Activated CD4-positive, alpha-beta memory T cell treated with anti-CD3 and anti-CD28 coated beads, Interleukin-2, amount 10 ng/mL, durations not matched to agents 7 days and 5 days (primary cell): ENCODE data around the gene ZMYND11. TPM values are rescaled to one million over a fixed set of nuclear protein-coding genes. Genes with fewer than 3 reads are reported as not detected.

Experiments
- CTCF ChIA-PET: fragments of 350-600 bp; sonication (Branson Sonifier 250); formaldehyde crosslinking; loops from one replicate; lab custom pipeline; 2021; ENCODE audit warnings: antibody characterized with exemption, inconsistent platforms; lab: Charles Lee
- POLR2A ChIA-PET: fragments of 350-600 bp; sonication (Branson Sonifier 250); formaldehyde crosslinking; loops from one replicate; lab custom pipeline; 2021; ENCODE audit warnings: antibody characterized with exemption; lab: Charles Lee
- DNase-seq: peaks from one replicate; pipeline ENCODE4 v3.0.0-alpha.2; 2020
- H3K27ac Mint-ChIP-seq: one replicate; pipeline ENCODE4 v1.8.0; 2021; ENCODE audit warnings: mild to moderate bottlenecking, mixed read lengths
- H3K27me3 Mint-ChIP-seq: one replicate; pipeline ENCODE4 v1.8.0; 2021; ENCODE audit warnings: mixed read lengths
- H3K36me3 Mint-ChIP-seq: one replicate; pipeline ENCODE4 v1.8.0; 2021; ENCODE audit warnings: low read depth, mixed read lengths
- H3K4me1 Mint-ChIP-seq: one replicate; pipeline ENCODE4 v1.8.0; 2021; ENCODE audit warnings: mixed read lengths
- H3K4me3 Mint-ChIP-seq: one replicate; pipeline ENCODE4 v1.8.0; 2021; ENCODE audit warnings: mild to moderate bottlenecking, mixed read lengths
- H3K9me3 Mint-ChIP-seq: one replicate; pipeline ENCODE4 v1.8.0; 2021; ENCODE audit warnings: mixed read lengths
- total RNA-seq, 2 experiments: library from RNA; stranded (reverse); gene quantifications; one replicate each; pipeline ENCODE4 v1.2.3, GENCODE V29; 2021

Gene ZMYND11
- total RNA-seq, 2 experiments from 2014 or later: 30.9 to 36.9 TPM

GRCh38 chr10:137031-137430 lies 1.8 kb downstream of the ZMYND11 start:
- H3K4me3 Mint-ChIP-seq: peak overlapping the region; percentile 78
- H3K9me3 Mint-ChIP-seq: no peaks in the 10 kb centered on the region
- POLR2A ChIA-PET: interaction anchor here (1.0 to 1.5 kb wide), 3 partner anchors 8 to 314 kb away, joined by 3 to 7 read pairs (median 4); no protein-coding TSS in a partner anchor
- no peaks in the 10 kb centered on the region for H3K27me3 Mint-ChIP-seq
- H3K36me3 Mint-ChIP-seq: no peaks in the 10 kb centered on the region
- peaks cover 32% of the 10 kb centered on the region for H3K4me1 Mint-ChIP-seq
- peak; percentile 52 for DNase-seq
- no peak overlapping the region for H3K27ac Mint-ChIP-seq
- CTCF ChIA-PET: interaction anchor here (0.8 to 2.0 kb wide), 2 partner anchors 9 to 51 kb away, joined by 3 to 5 read pairs; no protein-coding TSS in a partner anchor

- Mint-ChIP-seq H3K27ac (no peak overlapping the region), H3K4me1 (peaks cover 31% of the 10 kb centered on the region), H3K27me3 (no peaks in the 10 kb centered on the region), H3K4me3 (no peak overlapping the region), H3K36me3 (no peaks in the 10 kb centered on the region), H3K9me3 (no peaks in the 10 kb centered on the region)
- DNase-seq: no peak
- CTCF ChIA-PET: interaction anchor here (0.7 to 2.0 kb wide), 3 partner anchors 9 to 922 kb away, joined by 3 to 5 read pairs (median 4); no protein-coding TSS in a partner anchor
- POLR2A ChIA-PET: interaction anchor here (1.3 kb wide), 1 partner anchor 10 kb away, joined by 4 read pairs; no protein-coding TSS in a partner anchor
Measured at GRCh38 chr10:137606-138005, 2.4 kb downstream of the ZMYND11 start.

- Mint-ChIP-seq H3K27me3 (no peaks in the 10 kb centered on the region), H3K4me1 (peaks cover 8% of the 10 kb centered on the region), H3K27ac (no peak overlapping the region), H3K36me3 (peaks cover 13% of the 10 kb centered on the region), H3K9me3 (peaks cover 14% of the 10 kb centered on the region), H3K4me3 (no peak overlapping the region)
- ChIA-PET POLR2A (no interaction called here), CTCF (interaction anchor here (1.2 kb wide), 1 partner anchor 15 kb away, joined by 3 read pairs; no protein-coding TSS in a partner anchor)
- no peak for DNase-seq
Measured at GRCh38 chr10:142371-142770, 7.1 kb downstream of the ZMYND11 start.

- no peaks in the 10 kb centered on the region for H3K4me1 Mint-ChIP-seq
- peaks cover 3% of the 10 kb centered on the region for H3K9me3 Mint-ChIP-seq
- H3K4me3 Mint-ChIP-seq: no peak overlapping the region
- ChIA-PET POLR2A (no interaction called here), CTCF (no interaction called here)
- no peak for DNase-seq
- peaks cover 14% of the 10 kb centered on the region for H3K36me3 Mint-ChIP-seq
- no peaks in the 10 kb centered on the region for H3K27me3 Mint-ChIP-seq
- no peak overlapping the region for H3K27ac Mint-ChIP-seq
Measured at GRCh38 chr10:152915-153314, 17.7 kb downstream of the ZMYND11 start.

- Mint-ChIP-seq H3K27ac (no peak overlapping the region), H3K27me3 (no peaks in the 10 kb centered on the region), H3K36me3 (peaks cover 12% of the 10 kb centered on the region), H3K4me3 (no peak overlapping the region), H3K9me3 (no peaks in the 10 kb centered on the region), H3K4me1 (no peaks in the 10 kb centered on the region)
- POLR2A ChIA-PET: interaction anchor here (0.8 kb wide), 1 partner anchor 19 kb away, joined by 3 read pairs; no protein-coding TSS in a partner anchor
- DNase-seq: no peak
- CTCF ChIA-PET: no interaction called here
Measured at GRCh38 chr10:154348-154747, 19.1 kb downstream of the ZMYND11 start.

GRCh38 chr10:167383-167782 lies 32.1 kb downstream of the ZMYND11 start:
- CTCF ChIA-PET: no interaction called here
- no peak for DNase-seq
- no peak overlapping the region for H3K4me3 Mint-ChIP-seq
- no peaks in the 10 kb centered on the region for H3K4me1 Mint-ChIP-seq
- peaks cover 14% of the 10 kb centered on the region for H3K36me3 Mint-ChIP-seq
- H3K27ac Mint-ChIP-seq: no peak overlapping the region
- peaks cover 6% of the 10 kb centered on the region for H3K9me3 Mint-ChIP-seq
- POLR2A ChIA-PET: no interaction called here
- no peaks in the 10 kb centered on the region for H3K27me3 Mint-ChIP-seq

- ChIA-PET POLR2A (no interaction called here), CTCF (no interaction called here)
- peaks cover 12% of the 10 kb centered on the region for H3K4me1 Mint-ChIP-seq
- no peaks in the 10 kb centered on the region for H3K27me3 Mint-ChIP-seq
- H3K36me3 Mint-ChIP-seq: peaks cover 5% of the 10 kb centered on the region
- H3K4me3 Mint-ChIP-seq: no peak overlapping the region
- no peaks in the 10 kb centered on the region for H3K9me3 Mint-ChIP-seq
- H3K27ac Mint-ChIP-seq: no peak overlapping the region
- no peak for DNase-seq
Measured at GRCh38 chr10:173741-174140, 38.5 kb downstream of the ZMYND11 start.

GRCh38 chr10:176677-177076 lies 41.4 kb downstream of the ZMYND11 start:
- peaks cover 4% of the 10 kb centered on the region for H3K36me3 Mint-ChIP-seq
- POLR2A ChIA-PET: no interaction called here
- CTCF ChIA-PET: no interaction called here
- no peak overlapping the region for H3K4me3 Mint-ChIP-seq
- no peaks in the 10 kb centered on the region for H3K27me3 Mint-ChIP-seq
- peaks cover 16% of the 10 kb centered on the region for H3K4me1 Mint-ChIP-seq
- no peaks in the 10 kb centered on the region for H3K9me3 Mint-ChIP-seq
- no peak for DNase-seq
- no peak overlapping the region for H3K27ac Mint-ChIP-seq

GRCh38 chr10:178208-178607 lies 43.0 kb downstream of the ZMYND11 start:
- ChIA-PET CTCF (no interaction called here), POLR2A (no interaction called here)
- Mint-ChIP-seq H3K9me3 (no peaks in the 10 kb centered on the region), H3K27me3 (no peaks in the 10 kb centered on the region), H3K36me3 (peaks cover 14% of the 10 kb centered on the region), H3K4me1 (peaks cover 29% of the 10 kb centered on the region), H3K27ac (no peak overlapping the region), H3K4me3 (no peak overlapping the region)
- no peak for DNase-seq

- no peaks in the 10 kb centered on the region for H3K27me3 Mint-ChIP-seq
- H3K4me1 Mint-ChIP-seq: peaks cover 34% of the 10 kb centered on the region
- peaks cover 19% of the 10 kb centered on the region for H3K36me3 Mint-ChIP-seq
- no peak overlapping the region for H3K27ac Mint-ChIP-seq
- no peak for DNase-seq
- no peaks in the 10 kb centered on the region for H3K9me3 Mint-ChIP-seq
- CTCF ChIA-PET: no interaction called here
- H3K4me3 Mint-ChIP-seq: no peak overlapping the region
- POLR2A ChIA-PET: no interaction called here
Measured at GRCh38 chr10:178723-179122, 43.5 kb downstream of the ZMYND11 start.

- POLR2A ChIA-PET: no interaction called here
- H3K9me3 Mint-ChIP-seq: peaks cover 10% of the 10 kb centered on the region
- H3K4me3 Mint-ChIP-seq: peak overlapping the region; percentile 34
- peak overlapping the region; percentile 86 for H3K27ac Mint-ChIP-seq
- DNase-seq: no peak
- no peaks in the 10 kb centered on the region for H3K27me3 Mint-ChIP-seq
- H3K4me1 Mint-ChIP-seq: peaks cover 32% of the 10 kb centered on the region
- H3K36me3 Mint-ChIP-seq: peaks cover 37% of the 10 kb centered on the region
- CTCF ChIA-PET: no interaction called here
Measured at GRCh38 chr10:182441-183201, 47.4 kb downstream of the ZMYND11 start.

GRCh38 chr10:184174-184573 lies 48.9 kb downstream of the ZMYND11 start:
- DNase-seq: no peak
- Mint-ChIP-seq H3K9me3 (peaks cover 10% of the 10 kb centered on the region), H3K4me1 (peaks cover 30% of the 10 kb centered on the region), H3K36me3 (peaks cover 42% of the 10 kb centered on the region), H3K4me3 (no peak overlapping the region), H3K27me3 (no peaks in the 10 kb centered on the region), H3K27ac (no peak overlapping the region)
- ChIA-PET CTCF (interaction anchor here (0.5 kb wide), 1 partner anchor 678 kb away, joined by 3 read pairs; no protein-coding TSS in a partner anchor), POLR2A (no interaction called here)

GRCh38 chr10:184911-185310 lies 49.7 kb downstream of the ZMYND11 start:
- peaks cover 10% of the 10 kb centered on the region for H3K9me3 Mint-ChIP-seq
- no peak overlapping the region for H3K4me3 Mint-ChIP-seq
- H3K27me3 Mint-ChIP-seq: no peaks in the 10 kb centered on the region
- H3K4me1 Mint-ChIP-seq: peaks cover 30% of the 10 kb centered on the region
- no peak for DNase-seq
- peaks cover 42% of the 10 kb centered on the region for H3K36me3 Mint-ChIP-seq
- H3K27ac Mint-ChIP-seq: no peak overlapping the region
- ChIA-PET POLR2A (no interaction called here), CTCF (interaction anchor here (0.5 kb wide), 1 partner anchor 677 kb away, joined by 3 read pairs; no protein-coding TSS in a partner anchor)
